MM.1S (cell line): ENCODE data around the gene UBTD1.

Experiments
- CTCF ChIP-seq: fragments of 300-600 bp; sonication (generic); IDR thresholded peaks from 2 replicates; pipeline ENCODE4 v1.5.1; 2016; ENCODE audit warnings: antibody characterized with exemption, low read length, mixed read lengths
- EZH2 ChIP-seq: fragments of 300-600 bp; sonication (generic); optimal IDR thresholded peaks from 2 replicates; pipeline ENCODE3; 2017; ENCODE audit warnings: low read depth, mild to moderate bottlenecking, antibody characterized with exemption, low read length, mixed read lengths
- EZH2phosphoT487 ChIP-seq: fragments of 300-600 bp; sonication (generic); IDR thresholded peaks from 2 replicates; pipeline ENCODE4 v1.6.1; 2018; ENCODE audit warnings: antibody characterized with exemption, low read length

- TF ChIP-seq CTCF = no peak
- no peak for TF ChIP-seq EZH2
- no peak for TF ChIP-seq EZH2phosphoT487
These were observed 108.4 kb downstream of the UBTD1 start for GRCh38 chr10:97607095-97607636.
